NCI-H146 (cell line): ENCODE data around the gene CDCP1.
"Not testable (repeated sequence)": the region's sequence is repeated elsewhere in the genome, so short reads cannot be mapped to it uniquely, and the experiment has no call there.

Source experiments
- DNase-seq: peaks from one replicate; lab custom pipeline; 2025; lab: John Stamatoyannopoulos, UW

The CDCP1 gene

GRCh38 chr3:45084361-45084760 lies 61.8 kb downstream of the CDCP1 start:
- no peak for DNase-seq

- DNase-seq, result no peak
Observed at GRCh38 chr3:45083023-45083422, 63.2 kb downstream of the CDCP1 start.

- DNase-seq, result no peak
Observed at GRCh38 chr3:45082142-45082538, 64.0 kb downstream of the CDCP1 start.

GRCh38 chr3:45081506-45082141 lies 64.6 kb downstream of the CDCP1 start:
- no peak for DNase-seq

- DNase-seq, result no peak
Observed at GRCh38 chr3:45080824-45081223, 65.4 kb downstream of the CDCP1 start.

- DNase-seq, result no peak
Observed at GRCh38 chr3:45079715-45080114, 66.5 kb downstream of the CDCP1 start.

GRCh38 chr3:45078910-45079522 lies 67.2 kb downstream of the CDCP1 start:
- DNase-seq, result no peak

GRCh38 chr3:45078256-45078655 lies 67.9 kb downstream of the CDCP1 start:
- not testable (repeated sequence) for DNase-seq

- no peak for DNase-seq
Observed at GRCh38 chr3:45075821-45076625, 70.2 kb downstream of the CDCP1 start.

GRCh38 chr3:45071075-45071474 lies 75.1 kb downstream of the CDCP1 start:
- DNase-seq, result no peak

GRCh38 chr3:45067941-45068340 lies 78.2 kb downstream of the CDCP1 start:
- DNase-seq, result no peak

GRCh38 chr3:45067486-45067885 lies 78.7 kb downstream of the CDCP1 start:
- DNase-seq, result no peak

GRCh38 chr3:45066109-45066801 lies 79.9 kb downstream of the CDCP1 start:
- no peak for DNase-seq

GRCh38 chr3:45065373-45065720 lies 80.8 kb downstream of the CDCP1 start:
- no peak for DNase-seq

- no peak for DNase-seq
Observed at GRCh38 chr3:45064512-45065372, 81.4 kb downstream of the CDCP1 start.

- DNase-seq, result no peak
Observed at GRCh38 chr3:45062697-45063070, 83.5 kb downstream of the CDCP1 start.

- peak; percentile 17 for DNase-seq
Observed at GRCh38 chr3:45060165-45060892, 85.8 kb downstream of the CDCP1 start.

GRCh38 chr3:45059132-45059531 lies 87.0 kb downstream of the CDCP1 start:
- DNase-seq, result no peak

GRCh38 chr3:45057557-45057956 lies 88.6 kb downstream of the CDCP1 start:
- peak; percentile 13 for DNase-seq

GRCh38 chr3:45056608-45057301 lies 89.4 kb downstream of the CDCP1 start:
- DNase-seq, result peak; percentile 21
